Measurements from ENCODE around the gene GNAQ. TPM values are rescaled to one million over a fixed set of nuclear protein-coding genes. Genes with fewer than 3 reads are reported as not detected.

Gene GNAQ
- polyA plus RNA-seq, 1 donor (not counting 4 experiments of a cell fraction or from before 2014, with no cell fraction given), result 64.3 TPM

- Histone ChIP-seq H2AFZ (ENCODE audit: control insufficient read depth, low read length) (no peak overlapping the region), H3K4me2 (ENCODE audit: control insufficient read depth, extremely low read depth, insufficient read depth, low read depth, low read length) (no peak overlapping the region), H4K20me1 (ENCODE audit: control insufficient read depth, extremely low read depth, insufficient read depth, low read length) (no peaks in the 10 kb centered on the region), H3K4me1 (ENCODE audit: control insufficient read depth, extremely low read depth, insufficient read depth, low read length) (no peaks in the 10 kb centered on the region), H3K9me1 (ENCODE audit: control insufficient read depth, extremely low read depth, insufficient read depth, low read length) (no peaks in the 10 kb centered on the region), H3K36me3 (ENCODE audit: control insufficient read depth in 2 of 2, extremely low read depth in 1 of 2, insufficient read depth in 2 of 2, low read length in 2 of 2) (no peaks in the 10 kb centered on the region), H3K27me3 (ENCODE audit: control insufficient read depth, extremely low read depth, insufficient read depth, low read length) (no peaks in the 10 kb centered on the region), H3K9me3 (ENCODE audit: control insufficient read depth, low read depth, low read length) (no peaks in the 10 kb centered on the region), H3K27ac (ENCODE audit: control insufficient read depth, insufficient read depth, low read length) (no peak overlapping the region), H3K79me2 (ENCODE audit: control insufficient read depth, insufficient read depth, low read length) (no peaks in the 10 kb centered on the region), H3K9ac (ENCODE audit: control insufficient read depth, extremely low read depth, insufficient read depth, low read length) (no peak overlapping the region), H3K4me3 (ENCODE audit: control insufficient read depth in 2 of 3, extremely low read depth in 1 of 3, insufficient read depth in 2 of 3, low read depth in 1 of 3, low read length in 3 of 3) (no peak overlapping the region)
- FAIRE-seq (no peak), DNase-seq (ENCODE audit: low read depth, low spot score) (no peak)
- dilution Hi-C loops (cut with MboI; ENCODE audit: extremely low pct_ligation_motif_present, low sequenced_read_pairs), result no loop called here
- no peak for TF ChIP-seq EZH2 (IDR thresholded peaks at IDR 0.05; ENCODE audit: low read length)
- TF ChIP-seq CTCF (optimal IDR thresholded peaks at IDR 0.05 in 1 of 3, IDR thresholded peaks at IDR 0.05 in 1 of 3, conservative IDR thresholded peaks at IDR 0.05 in 1 of 3; ENCODE audit: extremely low read depth in 1 of 3, insufficient read depth in 2 of 3, low read length in 3 of 3), result no peak
These were observed 15.5 kb upstream of the GNAQ start for GRCh38 chr9:78047106-78047505.

GRCh38 chr9:78046112-78046511 is 14.5 kb upstream of the GNAQ start:
- Histone ChIP-seq H3K4me1 (ENCODE audit: control insufficient read depth, extremely low read depth, insufficient read depth, low read length) (no peaks in the 10 kb centered on the region), H3K36me3 (ENCODE audit: control insufficient read depth in 2 of 2, extremely low read depth in 1 of 2, insufficient read depth in 2 of 2, low read length in 2 of 2) (no peaks in the 10 kb centered on the region), H3K4me2 (ENCODE audit: control insufficient read depth, extremely low read depth, insufficient read depth, low read depth, low read length) (no peak overlapping the region), H3K4me3 (ENCODE audit: control insufficient read depth in 2 of 3, extremely low read depth in 1 of 3, insufficient read depth in 2 of 3, low read depth in 1 of 3, low read length in 3 of 3) (no peak overlapping the region), H3K79me2 (ENCODE audit: control insufficient read depth, insufficient read depth, low read length) (no peaks in the 10 kb centered on the region), H3K9me3 (ENCODE audit: control insufficient read depth, low read depth, low read length) (no peaks in the 10 kb centered on the region), H3K27ac (ENCODE audit: control insufficient read depth, insufficient read depth, low read length) (no peak overlapping the region), H2AFZ (ENCODE audit: control insufficient read depth, low read length) (no peak overlapping the region), H3K9me1 (ENCODE audit: control insufficient read depth, extremely low read depth, insufficient read depth, low read length) (no peaks in the 10 kb centered on the region), H3K27me3 (ENCODE audit: control insufficient read depth, extremely low read depth, insufficient read depth, low read length) (no peaks in the 10 kb centered on the region), H3K9ac (ENCODE audit: control insufficient read depth, extremely low read depth, insufficient read depth, low read length) (no peak overlapping the region), H4K20me1 (ENCODE audit: control insufficient read depth, extremely low read depth, insufficient read depth, low read length) (no peaks in the 10 kb centered on the region)
- no peak for DNase-seq (ENCODE audit: low read depth, low spot score)
- TF ChIP-seq CTCF (optimal IDR thresholded peaks at IDR 0.05 in 1 of 3, IDR thresholded peaks at IDR 0.05 in 1 of 3, conservative IDR thresholded peaks at IDR 0.05 in 1 of 3; ENCODE audit: extremely low read depth in 1 of 3, insufficient read depth in 2 of 3, low read length in 3 of 3), result no peak
- TF ChIP-seq EZH2 (IDR thresholded peaks at IDR 0.05; ENCODE audit: low read length), result no peak
- FAIRE-seq, result no peak
- dilution Hi-C loops (cut with MboI; ENCODE audit: extremely low pct_ligation_motif_present, low sequenced_read_pairs), result no loop called here

Data from keratinocyte (primary cell).